HepG2 (cell line): ENCODE measurements around the gene QSER1. TPM values are rescaled to one million over a fixed set of nuclear protein-coding genes. Genes with fewer than 3 reads are reported as not detected.
A peak's percentile ranks its signal among the peaks of the same experiment; 100 is the strongest.

Experiments used
- ASH2L ChIP-seq: fragments of 300-600, 200-600 bp; sonication (generic); IDR thresholded peaks from 2 replicates; pipeline ENCODE4 v1.7.0; 2017; ENCODE audit warnings: low read depth, mild to moderate bottlenecking, moderate library complexity, mixed read lengths, low read length; ENCODE audit not compliant: insufficient read length
- ATAD3A ChIP-seq: sonication (generic); formaldehyde crosslinking; IDR thresholded peaks from 2 replicates; pipeline ENCODE4 v1.4.0; 2020; ENCODE audit warnings: missing genetic modification reagents
- CC2D1A ChIP-seq: sonication (generic); formaldehyde crosslinking; IDR thresholded peaks from 2 replicates; pipeline ENCODE4 v1.8.1; 2023; ENCODE audit warnings: mild to moderate bottlenecking, missing genetic modification reagents
- DMAP1 ChIP-seq: IDR thresholded peaks from 2 replicates; pipeline ENCODE4 v1.6.1; 2016
- DRAP1 ChIP-seq: IDR thresholded peaks from 2 replicates; pipeline ENCODE4 v1.6.1; 2016; ENCODE audit warnings: missing genetic modification reagents, missing compliant biosample characterization
- FOXK1 ChIP-seq: sonication (generic); formaldehyde crosslinking; IDR thresholded peaks from 2 replicates; pipeline ENCODE4 v1.4.0; 2020; ENCODE audit warnings: low read depth, missing genetic modification reagents, borderline replicate concordance
- GATAD1 ChIP-seq: IDR thresholded peaks from 2 replicates; pipeline ENCODE4 v1.6.1; 2016; ENCODE audit warnings: missing genetic modification reagents, missing compliant biosample characterization
- HDAC2 ChIP-seq: sonication (generic); formaldehyde crosslinking; IDR thresholded peaks from 2 replicates; pipeline ENCODE4 v1.4.0; 2020; ENCODE audit warnings: missing genetic modification reagents
- KAT7 ChIP-seq: IDR thresholded peaks from 2 replicates; pipeline ENCODE4 v1.6.1; 2018; ENCODE audit warnings: borderline replicate concordance, missing compliant biosample characterization
- KDM4B ChIP-seq: sonication (generic); formaldehyde crosslinking; IDR thresholded peaks from 2 replicates; pipeline ENCODE4 v1.4.0; 2020; ENCODE audit warnings: missing genetic modification reagents
- NFE2 ChIP-seq: sonication (generic); formaldehyde crosslinking; IDR thresholded peaks from 2 replicates; pipeline ENCODE4 v1.4.0; 2020; ENCODE audit warnings: missing genetic modification reagents
- POLR2AphosphoS5 ChIP-seq: IDR thresholded peaks from 2 replicates; pipeline ENCODE4 v1.6.1; 2012; ENCODE audit warnings: low read depth, low read length
- POLR2G ChIP-seq: fragments of 200-400 bp; formaldehyde crosslinking; IDR thresholded peaks from 2 replicates; pipeline ENCODE4 v1.6.1; 2018; ENCODE audit warnings: mild to moderate bottlenecking, low read depth, low read length, moderate library complexity
- RFX1 ChIP-seq: fragments of 450-650 bp; IDR thresholded peaks from 2 replicates; pipeline ENCODE4 v1.6.1; 2017
- SAP130 ChIP-seq: IDR thresholded peaks from 2 replicates; pipeline ENCODE4 v1.6.1; 2016; ENCODE audit warnings: low read depth
- SIN3A ChIP-seq: IDR thresholded peaks from 2 replicates; pipeline ENCODE4 v1.6.1; 2011; ENCODE audit warnings: low read depth, mild to moderate bottlenecking, control low read depth, low read length, borderline replicate concordance
- SMAD3 ChIP-seq: sonication (generic); formaldehyde crosslinking; IDR thresholded peaks from 2 replicates; pipeline ENCODE4 v1.4.0; 2020; ENCODE audit warnings: missing genetic modification reagents
- TEAD3 ChIP-seq: optimal IDR thresholded peaks from 2 replicates; pipeline ENCODE3; 2016; ENCODE audit warnings: borderline replicate concordance
- TERF1 ChIP-seq: sonication (generic); formaldehyde crosslinking; IDR thresholded peaks from 2 replicates; pipeline ENCODE4 v1.8.0; 2022; ENCODE audit warnings: mild to moderate bottlenecking, missing genetic modification reagents, moderate library complexity
- THYN1 ChIP-seq: sonication (generic); formaldehyde crosslinking; IDR thresholded peaks from 2 replicates; pipeline ENCODE4 v1.8.1; 2023; ENCODE audit warnings: low read depth, mild to moderate bottlenecking, moderate library complexity, missing genetic modification reagents, borderline replicate concordance
- ZFP1 ChIP-seq: IDR thresholded peaks from 2 replicates; pipeline ENCODE4 v1.6.1; 2016
- ZMYM3 ChIP-seq: sonication (generic); formaldehyde crosslinking; IDR thresholded peaks from 2 replicates; pipeline ENCODE4 v1.5.1; 2020; ENCODE audit warnings: mild to moderate bottlenecking, missing genetic modification reagents
- ZNF225 ChIP-seq: sonication (generic); formaldehyde crosslinking; IDR thresholded peaks from 2 replicates; pipeline ENCODE4 v1.4.0; 2020; ENCODE audit warnings: mild to moderate bottlenecking, missing genetic modification reagents
- ZNF331 ChIP-seq: sonication (generic); formaldehyde crosslinking; IDR thresholded peaks from 2 replicates; pipeline ENCODE4 v1.4.0; 2020; ENCODE audit warnings: missing genetic modification reagents
- ZNF652 ChIP-seq: IDR thresholded peaks from 2 replicates; pipeline ENCODE4 v1.6.1; 2016; ENCODE audit warnings: low read depth, borderline replicate concordance
- ZNF83 ChIP-seq: sonication (generic); formaldehyde crosslinking; IDR thresholded peaks from 2 replicates; pipeline ENCODE4 v1.4.0; 2020; ENCODE audit warnings: missing genetic modification reagents, mild to moderate bottlenecking, borderline replicate concordance
- ZSCAN9 ChIP-seq: IDR thresholded peaks from 2 replicates; pipeline ENCODE4 v1.6.1; 2016; ENCODE audit warnings: borderline replicate concordance
- polyA plus RNA-seq, 8 experiments: library from polyadenylated mRNA; depleted of rRNA in 3 of 8; stranded (reverse) in 7 of 8; unstranded in 1 of 8; fragments of >200 nt; fragmentation: Illumina TruSeq in 4 of 8; extraction: Trizol in 4 of 8; gene quantifications; 2 replicates each; pipeline versions ENCODE4 v1.2.1 to v1.2.3, GENCODE V29; 2011 to 2016; ENCODE audit warnings: low read depth in 4 of 8, missing spikeins in 1 of 8, mixed read lengths in 1 of 8; ENCODE audit not compliant: insufficient read depth in 1 of 8
- total RNA-seq, 5 experiments: library from RNA; depleted of rRNA; stranded (reverse); fragments of >200 nt; fragmentation: Illumina TruSeq; extraction: Trizol; gene quantifications; 2 replicates each; pipeline ENCODE4 v1.2.3, GENCODE V29; 2016; ENCODE audit warnings: low read depth in 1 of 5
- TF ChIP-seq, protein P1 (sequence below): sonication (generic); formaldehyde crosslinking; IDR thresholded peaks from 2 replicates; pipeline ENCODE4 v1.9.0; 2021; ENCODE audit warnings: missing genetic modification reagents, borderline replicate concordance
- TF ChIP-seq, protein P2 (sequence below): IDR thresholded peaks from 2 replicates; pipeline ENCODE4 v1.6.1; 2016; ENCODE audit warnings: missing compliant biosample characterization, missing genetic modification reagents, borderline replicate concordance

QSER1 gene
- total and polyA plus RNA-seq, 2 of the 13 experiments (the other 11 are each of a cell fraction or from before 2014, with no cell fraction given): 8.9 to 17.3 TPM

DNA sequence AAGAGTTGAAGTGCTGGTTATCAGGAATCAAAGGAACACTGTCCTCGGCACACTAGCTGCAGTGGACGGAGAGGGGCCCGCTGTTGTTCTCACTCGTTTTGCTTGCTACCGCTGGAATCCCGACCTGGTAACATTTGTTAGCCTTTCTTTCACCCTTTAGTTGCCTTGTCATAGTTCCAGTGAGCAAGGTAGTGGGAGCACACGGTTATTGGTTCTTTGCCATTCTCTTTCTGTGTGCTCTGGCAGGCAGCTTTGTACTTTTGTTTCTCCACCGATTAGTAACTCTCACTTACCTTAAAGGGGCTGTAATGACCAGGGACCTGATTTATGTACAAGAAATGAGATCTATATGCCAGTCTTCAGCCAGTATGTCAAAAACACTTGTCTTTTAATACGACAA lies 124.9 kb downstream of the QSER1 start (continued):
- TF ChIP-seq TEAD3 (CRISPR knock-in tag) (peak; percentile 69), ZNF83 (CRISPR knock-in tag) (no peak), HDAC2 (CRISPR knock-in tag) (0 out of 2 replicates have a peak, but pooled peaks have one; percentile 44), DRAP1 (CRISPR knock-in tag) (peak; percentile 30; the same call in 1 of the 2 replicates), ZNF331 (CRISPR knock-in tag) (peak; percentile 41; the same call in 1 of the 2 replicates), KDM4B (CRISPR knock-in tag) (no peak), GATAD1 (CRISPR knock-in tag) (0 out of 2 replicates have a peak, but pooled peaks have one; percentile 17), RFX1 (no peak), THYN1 (CRISPR knock-in tag) (no peak), ZMYM3 (CRISPR knock-in tag) (peak; percentile 60), DMAP1 (peak; percentile 5; the same call in 1 of the 2 replicates), SAP130 (peak; percentile 6), POLR2AphosphoS5 (0 out of 2 replicates have a peak, but pooled peaks have one; percentile 18), FOXK1 (CRISPR knock-in tag) (peak; percentile 33; the same call in 1 of the 2 replicates), KAT7 (CRISPR knock-in tag) (0 out of 2 replicates have a peak, but pooled peaks have one; percentile 67), ASH2L (peak; percentile 22), ATAD3A (no peak), ZSCAN9 (CRISPR knock-in tag) (0 out of 2 replicates have a peak, but pooled peaks have one; percentile 6), SIN3A (peak; percentile 44; the same call in 1 of the 2 replicates), ZFP1 (CRISPR knock-in tag) (no peak), POLR2G (peak; percentile 48; the same call in 1 of the 2 replicates), SMAD3 (CRISPR knock-in tag) (0 out of 2 replicates have a peak, but pooled peaks have one; percentile 7), CC2D1A (CRISPR knock-in tag) (no peak), TERF1 (no peak), ZNF225 (CRISPR knock-in tag) (no peak), NFE2 (peak; percentile 53; the same call in 1 of the 2 replicates), ZNF652 (CRISPR knock-in tag) (peak; percentile 95)
- TF ChIP-seq, protein P1, sequence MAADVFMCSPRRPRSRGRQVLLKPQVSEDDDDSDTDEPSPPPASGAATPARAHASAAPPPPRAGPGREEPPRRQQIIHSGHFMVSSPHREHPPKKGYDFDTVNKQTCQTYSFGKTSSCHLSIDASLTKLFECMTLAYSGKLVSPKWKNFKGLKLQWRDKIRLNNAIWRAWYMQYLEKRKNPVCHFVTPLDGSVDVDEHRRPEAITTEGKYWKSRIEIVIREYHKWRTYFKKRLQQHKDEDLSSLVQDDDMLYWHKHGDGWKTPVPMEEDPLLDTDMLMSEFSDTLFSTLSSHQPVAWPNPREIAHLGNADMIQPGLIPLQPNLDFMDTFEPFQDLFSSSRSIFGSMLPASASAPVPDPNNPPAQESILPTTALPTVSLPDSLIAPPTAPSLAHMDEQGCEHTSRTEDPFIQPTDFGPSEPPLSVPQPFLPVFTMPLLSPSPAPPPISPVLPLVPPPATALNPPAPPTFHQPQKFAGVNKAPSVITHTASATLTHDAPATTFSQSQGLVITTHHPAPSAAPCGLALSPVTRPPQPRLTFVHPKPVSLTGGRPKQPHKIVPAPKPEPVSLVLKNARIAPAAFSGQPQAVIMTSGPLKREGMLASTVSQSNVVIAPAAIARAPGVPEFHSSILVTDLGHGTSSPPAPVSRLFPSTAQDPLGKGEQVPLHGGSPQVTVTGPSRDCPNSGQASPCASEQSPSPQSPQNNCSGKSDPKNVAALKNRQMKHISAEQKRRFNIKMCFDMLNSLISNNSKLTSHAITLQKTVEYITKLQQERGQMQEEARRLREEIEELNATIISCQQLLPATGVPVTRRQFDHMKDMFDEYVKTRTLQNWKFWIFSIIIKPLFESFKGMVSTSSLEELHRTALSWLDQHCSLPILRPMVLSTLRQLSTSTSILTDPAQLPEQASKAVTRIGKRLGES: no peak
- TF ChIP-seq, protein P2, sequence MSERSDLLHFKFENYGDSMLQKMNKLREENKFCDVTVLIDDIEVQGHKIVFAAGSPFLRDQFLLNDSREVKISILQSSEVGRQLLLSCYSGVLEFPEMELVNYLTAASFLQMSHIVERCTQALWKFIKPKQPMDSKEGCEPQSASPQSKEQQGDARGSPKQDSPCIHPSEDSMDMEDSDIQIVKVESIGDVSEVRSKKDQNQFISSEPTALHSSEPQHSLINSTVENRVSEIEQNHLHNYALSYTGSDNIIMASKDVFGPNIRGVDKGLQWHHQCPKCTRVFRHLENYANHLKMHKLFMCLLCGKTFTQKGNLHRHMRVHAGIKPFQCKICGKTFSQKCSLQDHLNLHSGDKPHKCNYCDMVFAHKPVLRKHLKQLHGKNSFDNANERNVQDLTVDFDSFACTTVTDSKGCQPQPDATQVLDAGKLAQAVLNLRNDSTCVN (CRISPR knock-in tag): no peak
